ENCODE data around the gene RHBDL1.

The RHBDL1 gene

DNA sequence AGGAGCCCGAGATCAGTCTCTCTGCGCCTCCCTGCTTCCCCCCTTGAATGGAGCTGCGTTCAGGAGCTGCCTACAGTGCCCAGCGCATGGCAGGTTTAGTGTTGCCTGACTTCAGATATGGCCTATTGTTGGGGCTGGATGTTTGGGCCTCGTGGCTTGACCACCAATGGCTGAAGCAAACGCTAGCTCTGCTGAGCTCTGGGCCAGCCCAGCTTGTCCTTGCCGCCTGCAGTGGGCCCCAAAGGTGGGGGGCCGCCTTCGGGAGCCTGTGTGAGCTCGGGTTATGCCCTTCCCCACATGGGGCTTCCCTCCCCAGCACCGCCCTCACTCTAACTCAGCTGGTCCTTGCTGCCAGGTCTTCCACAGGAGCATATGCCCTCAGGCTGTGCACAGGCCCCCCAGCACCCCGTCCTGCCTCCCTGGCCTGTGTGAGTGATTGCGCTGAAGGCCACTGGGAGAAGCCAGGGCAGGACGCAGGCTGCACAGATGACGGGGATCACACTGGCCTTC, 37.4 kb upstream of the RHBDL1 start:
- TF ChIP-seq POLR2AphosphoS5 (IDR thresholded peaks at IDR 0.05; ENCODE audit: low read depth, low read length) = no peak
- no peak for TF ChIP-seq FOXP2 (optimal IDR thresholded peaks at IDR 0.05; ENCODE audit: borderline replicate concordance, extremely low read depth, extremely low read length, insufficient read depth)
- no peak for TF ChIP-seq SIN3A (IDR thresholded peaks at IDR 0.05; ENCODE audit: borderline replicate concordance, insufficient read depth, low read length)
- TF ChIP-seq TAF1 (IDR thresholded peaks at IDR 0.05; ENCODE audit: borderline replicate concordance, insufficient read depth, low read length) = no peak
- TF ChIP-seq, protein P1, sequence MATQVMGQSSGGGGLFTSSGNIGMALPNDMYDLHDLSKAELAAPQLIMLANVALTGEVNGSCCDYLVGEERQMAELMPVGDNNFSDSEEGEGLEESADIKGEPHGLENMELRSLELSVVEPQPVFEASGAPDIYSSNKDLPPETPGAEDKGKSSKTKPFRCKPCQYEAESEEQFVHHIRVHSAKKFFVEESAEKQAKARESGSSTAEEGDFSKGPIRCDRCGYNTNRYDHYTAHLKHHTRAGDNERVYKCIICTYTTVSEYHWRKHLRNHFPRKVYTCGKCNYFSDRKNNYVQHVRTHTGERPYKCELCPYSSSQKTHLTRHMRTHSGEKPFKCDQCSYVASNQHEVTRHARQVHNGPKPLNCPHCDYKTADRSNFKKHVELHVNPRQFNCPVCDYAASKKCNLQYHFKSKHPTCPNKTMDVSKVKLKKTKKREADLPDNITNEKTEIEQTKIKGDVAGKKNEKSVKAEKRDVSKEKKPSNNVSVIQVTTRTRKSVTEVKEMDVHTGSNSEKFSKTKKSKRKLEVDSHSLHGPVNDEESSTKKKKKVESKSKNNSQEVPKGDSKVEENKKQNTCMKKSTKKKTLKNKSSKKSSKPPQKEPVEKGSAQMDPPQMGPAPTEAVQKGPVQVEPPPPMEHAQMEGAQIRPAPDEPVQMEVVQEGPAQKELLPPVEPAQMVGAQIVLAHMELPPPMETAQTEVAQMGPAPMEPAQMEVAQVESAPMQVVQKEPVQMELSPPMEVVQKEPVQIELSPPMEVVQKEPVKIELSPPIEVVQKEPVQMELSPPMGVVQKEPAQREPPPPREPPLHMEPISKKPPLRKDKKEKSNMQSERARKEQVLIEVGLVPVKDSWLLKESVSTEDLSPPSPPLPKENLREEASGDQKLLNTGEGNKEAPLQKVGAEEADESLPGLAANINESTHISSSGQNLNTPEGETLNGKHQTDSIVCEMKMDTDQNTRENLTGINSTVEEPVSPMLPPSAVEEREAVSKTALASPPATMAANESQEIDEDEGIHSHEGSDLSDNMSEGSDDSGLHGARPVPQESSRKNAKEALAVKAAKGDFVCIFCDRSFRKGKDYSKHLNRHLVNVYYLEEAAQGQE (IDR thresholded peaks at IDR 0.05; ENCODE audit: insufficient read depth in 1 of 2, low read depth in 2 of 2, low read length in 2 of 2) = no peak

DNA sequence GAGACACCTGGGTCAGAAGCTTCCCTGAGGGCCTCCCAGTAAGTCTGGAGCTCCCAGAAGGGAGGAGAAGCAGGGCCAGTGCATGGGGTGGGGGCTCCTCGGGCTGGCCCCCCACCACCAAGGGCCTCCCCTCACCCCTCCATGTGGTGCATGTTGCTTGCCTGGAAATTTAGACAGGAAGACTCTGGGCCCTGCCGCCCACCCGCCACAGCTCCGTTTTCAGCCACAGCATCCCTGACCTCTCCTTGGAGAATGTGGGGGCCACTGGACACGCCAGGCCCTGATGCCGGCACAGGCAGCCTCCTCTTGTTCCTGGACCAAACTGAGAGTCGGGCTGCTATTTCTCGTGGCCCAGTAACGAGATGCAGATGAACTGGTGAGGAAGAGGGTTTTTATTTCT, 36.6 kb upstream of the RHBDL1 start:
- no peak for TF ChIP-seq SIN3A (IDR thresholded peaks at IDR 0.05; ENCODE audit: borderline replicate concordance, insufficient read depth, low read length)
- no peak for TF ChIP-seq POLR2AphosphoS5 (IDR thresholded peaks at IDR 0.05; ENCODE audit: low read depth, low read length)
- no peak for TF ChIP-seq FOXP2 (optimal IDR thresholded peaks at IDR 0.05; ENCODE audit: borderline replicate concordance, extremely low read depth, extremely low read length, insufficient read depth)

DNA sequence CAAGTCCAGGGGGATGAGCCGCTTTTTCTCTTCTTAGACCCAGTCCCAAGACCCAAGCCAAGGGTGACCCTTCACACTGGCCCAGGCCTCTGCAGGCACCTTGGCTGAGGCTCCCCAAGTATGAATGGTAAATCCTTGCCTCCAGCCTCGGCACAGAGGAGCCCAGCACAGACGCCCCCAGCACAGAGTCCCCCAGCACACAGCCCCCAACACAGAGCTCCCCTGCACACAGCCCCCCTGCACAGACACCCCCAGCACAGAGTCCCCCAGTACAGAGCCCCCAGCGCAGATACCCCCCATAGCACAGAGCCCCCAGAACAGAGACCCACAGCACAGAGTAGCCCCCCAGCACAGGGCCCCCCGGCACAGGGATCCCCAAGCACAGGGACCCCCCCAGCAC, 34.9 kb upstream of the RHBDL1 start:
- no peak for TF ChIP-seq SIN3A (IDR thresholded peaks at IDR 0.05; ENCODE audit: borderline replicate concordance, insufficient read depth, low read length)
- TF ChIP-seq FOXP2 (optimal IDR thresholded peaks at IDR 0.05; ENCODE audit: borderline replicate concordance, extremely low read depth, extremely low read length, insufficient read depth) = no peak
- TF ChIP-seq TAF1 (IDR thresholded peaks at IDR 0.05; ENCODE audit: borderline replicate concordance, insufficient read depth, low read length) = no peak
- no peak for TF ChIP-seq POLR2AphosphoS5 (IDR thresholded peaks at IDR 0.05; ENCODE audit: low read depth, low read length)
- TF ChIP-seq, protein P1 (IDR thresholded peaks at IDR 0.05; ENCODE audit: insufficient read depth in 1 of 2, low read depth in 2 of 2, low read length in 2 of 2) = no peak

DNA sequence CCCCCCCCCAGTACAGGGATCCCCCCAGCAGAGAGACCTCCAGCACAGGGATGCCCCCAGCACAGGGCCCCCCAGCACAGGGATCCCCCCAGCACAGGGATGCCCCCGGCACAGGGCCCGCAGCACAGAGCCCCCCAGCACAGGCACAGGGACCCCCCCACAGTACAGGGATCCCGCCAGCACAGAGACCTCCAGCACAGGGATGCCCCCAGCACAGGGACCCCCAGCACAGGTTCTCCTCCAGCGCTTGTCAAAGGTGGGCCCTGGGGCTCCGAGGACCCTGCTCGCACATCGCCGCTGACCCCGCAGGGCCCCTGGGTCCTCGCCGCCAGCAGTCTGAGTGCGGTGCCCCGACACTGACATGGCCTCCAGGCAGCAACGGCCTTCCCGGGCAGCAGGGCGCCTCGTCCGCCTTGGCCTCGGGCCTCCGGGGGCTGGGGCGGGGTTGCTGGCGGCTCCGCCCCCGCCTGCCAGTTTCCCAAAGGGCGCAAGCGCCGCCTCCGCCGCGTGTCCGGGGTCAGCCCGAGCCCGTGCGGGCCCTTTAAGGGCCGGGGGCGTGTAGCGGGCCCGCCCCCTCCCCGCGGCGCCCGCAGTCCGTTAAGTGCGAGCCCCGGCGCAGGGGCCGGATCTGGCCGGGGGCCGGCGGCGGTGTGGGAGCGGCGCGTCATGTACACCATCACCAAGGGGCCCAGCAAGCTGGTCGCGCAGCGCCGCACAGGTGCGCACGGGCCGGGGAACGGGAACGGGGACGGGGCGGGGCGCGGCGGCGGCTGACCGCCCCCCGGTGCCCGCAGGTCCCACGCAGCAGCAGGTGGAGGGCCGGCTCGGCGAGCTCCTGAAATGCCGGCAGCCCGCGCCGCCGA, 33.9 kb upstream of the RHBDL1 start, which contains the start of gene MCRIP2:
TSS of gene MCRIP2 (plus strand) at position 503 of the 863 bp plus-strand sequence. CDS start at position 667, 164 bp downstream.
- TF ChIP-seq FOXP2 (optimal IDR thresholded peaks at IDR 0.05; ENCODE audit: borderline replicate concordance, extremely low read depth, extremely low read length, insufficient read depth) (no peak), TAF1 (IDR thresholded peaks at IDR 0.05; ENCODE audit: borderline replicate concordance, insufficient read depth, low read length) (0 out of 2 replicates have a peak, but pooled peaks have one; percentile 50), POLR2AphosphoS5 (IDR thresholded peaks at IDR 0.05; ENCODE audit: low read depth, low read length) (peak; percentile 78), SIN3A (IDR thresholded peaks at IDR 0.05; ENCODE audit: borderline replicate concordance, insufficient read depth, low read length) (no peak)
- TF ChIP-seq, protein P1 (IDR thresholded peaks at IDR 0.05; ENCODE audit: insufficient read depth in 1 of 2, low read depth in 2 of 2, low read length in 2 of 2) = no peak

DNA sequence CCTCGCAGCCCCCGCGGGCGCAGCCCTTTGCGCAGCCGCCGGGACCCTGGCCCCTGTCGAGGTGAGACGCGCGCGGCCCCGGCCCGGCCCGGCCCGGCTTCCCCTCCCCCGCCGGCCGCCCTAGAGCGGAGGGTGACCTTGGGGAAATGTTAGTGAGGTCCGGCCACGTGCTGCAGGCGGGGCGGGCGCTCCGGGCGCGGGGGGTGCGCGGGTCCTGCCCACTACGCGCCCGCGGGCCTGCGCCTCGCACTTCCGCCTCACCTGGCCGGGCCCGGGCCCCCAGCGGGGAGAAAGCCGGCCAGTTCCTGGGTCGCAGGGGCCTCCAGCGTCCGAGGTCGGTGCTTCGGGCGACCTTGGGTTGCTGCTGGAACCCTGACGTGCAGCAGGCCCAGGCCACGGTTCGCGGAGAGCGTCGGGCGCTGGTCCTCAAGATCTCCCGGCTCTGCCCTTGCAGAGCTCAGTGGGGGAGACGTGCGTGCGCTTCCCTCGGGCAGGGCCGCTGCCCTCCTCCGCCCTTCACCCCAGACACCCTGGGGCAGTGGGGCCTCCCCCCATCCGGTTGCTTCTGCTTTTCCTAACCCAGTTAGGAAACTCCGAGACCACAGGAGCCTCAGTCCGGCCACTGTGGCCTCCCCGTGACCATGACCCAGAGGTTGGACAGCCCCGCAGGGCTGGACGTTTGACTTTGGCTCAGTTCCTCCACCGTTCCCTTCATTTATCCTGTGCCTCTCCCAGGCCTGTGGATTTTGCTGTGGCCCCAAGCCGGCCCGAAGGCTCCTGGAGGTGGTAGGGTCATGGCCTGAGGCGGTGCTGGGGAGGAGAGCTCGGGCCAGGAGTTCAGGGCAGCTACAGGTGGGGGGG, 33.1 kb upstream of the RHBDL1 start:
- TF ChIP-seq TAF1 (IDR thresholded peaks at IDR 0.05; ENCODE audit: borderline replicate concordance, insufficient read depth, low read length) (0 out of 2 replicates have a peak, but pooled peaks have one; percentile 15), SIN3A (IDR thresholded peaks at IDR 0.05; ENCODE audit: borderline replicate concordance, insufficient read depth, low read length) (no peak)

All from PFSK-1 (cell line).